NCI-H1436 treated with DMSO at 0.1 percent for 48 hours (cell line): ENCODE measurements around the gene PTCH1.

Experiments used
- DNase-seq: peaks from one replicate; lab custom pipeline; 2025; lab: John Stamatoyannopoulos, UW

The PTCH1 gene

DNA sequence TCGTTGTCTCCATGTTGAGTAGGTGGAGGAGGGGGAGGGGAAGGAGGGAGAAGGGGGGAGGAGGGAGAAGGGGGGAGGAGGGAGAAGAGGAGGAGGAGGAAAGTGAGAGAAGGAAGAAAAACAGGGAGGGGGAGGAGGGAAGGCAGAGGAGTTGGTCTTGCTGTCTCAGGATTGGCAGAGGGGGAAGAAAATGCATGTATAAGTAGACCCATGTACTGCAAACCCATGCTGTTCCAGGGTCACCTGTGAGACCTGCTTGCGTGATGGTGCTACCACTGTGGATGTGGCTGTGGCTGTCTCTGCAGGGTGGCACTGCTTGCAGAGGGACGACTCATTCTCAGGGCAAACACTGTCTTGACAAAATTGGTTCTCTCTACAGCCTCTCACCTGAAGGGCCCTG lies 76.3 kb downstream of the PTCH1 start:
- DNase-seq: no peak

DNA sequence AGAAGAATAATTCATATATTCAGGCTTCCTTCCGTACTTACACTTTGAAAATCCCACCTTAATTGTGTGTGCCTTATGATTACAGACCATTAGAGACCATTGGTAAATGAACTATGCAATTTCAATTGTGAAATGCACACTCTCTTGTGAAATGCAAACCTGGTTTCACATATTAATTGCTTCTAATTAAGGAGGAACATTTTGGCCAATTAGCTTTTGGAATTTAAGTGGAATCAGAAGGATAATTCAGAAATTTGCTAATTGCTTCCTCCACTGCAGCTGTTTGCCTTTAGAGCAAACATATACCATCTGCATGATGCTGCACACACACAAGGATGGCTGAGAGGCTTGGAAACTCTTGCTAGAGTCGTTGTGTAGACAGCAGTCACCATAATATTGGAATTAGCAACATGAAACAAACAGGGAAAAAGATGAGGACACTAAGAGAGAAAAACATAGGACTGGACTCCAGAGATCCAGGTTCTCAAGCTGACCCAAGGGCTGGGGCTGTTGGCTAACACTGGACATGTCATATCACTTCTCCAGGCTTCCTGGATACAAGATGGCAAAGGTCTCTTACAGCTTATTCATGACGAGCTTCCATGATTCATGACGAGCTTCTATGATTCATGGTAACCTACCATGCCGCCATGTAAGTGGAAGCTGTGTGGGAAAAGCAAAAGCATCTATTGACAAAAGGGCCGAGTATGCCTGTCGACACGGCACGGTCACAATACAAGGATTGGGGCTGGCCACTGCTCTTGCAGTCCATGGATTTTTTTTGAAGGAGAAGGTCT lies 78.0 kb downstream of the PTCH1 start:
- no peak for DNase-seq

- DNase-seq: no peak
Measured at GRCh38 chr9:95437559-95437958, 79.2 kb downstream of the PTCH1 start.

GRCh38 chr9:95436416-95436815 lies 80.4 kb downstream of the PTCH1 start:
- DNase-seq: no peak

- DNase-seq: no peak
Measured at GRCh38 chr9:95435074-95435728, 81.6 kb downstream of the PTCH1 start.

DNA sequence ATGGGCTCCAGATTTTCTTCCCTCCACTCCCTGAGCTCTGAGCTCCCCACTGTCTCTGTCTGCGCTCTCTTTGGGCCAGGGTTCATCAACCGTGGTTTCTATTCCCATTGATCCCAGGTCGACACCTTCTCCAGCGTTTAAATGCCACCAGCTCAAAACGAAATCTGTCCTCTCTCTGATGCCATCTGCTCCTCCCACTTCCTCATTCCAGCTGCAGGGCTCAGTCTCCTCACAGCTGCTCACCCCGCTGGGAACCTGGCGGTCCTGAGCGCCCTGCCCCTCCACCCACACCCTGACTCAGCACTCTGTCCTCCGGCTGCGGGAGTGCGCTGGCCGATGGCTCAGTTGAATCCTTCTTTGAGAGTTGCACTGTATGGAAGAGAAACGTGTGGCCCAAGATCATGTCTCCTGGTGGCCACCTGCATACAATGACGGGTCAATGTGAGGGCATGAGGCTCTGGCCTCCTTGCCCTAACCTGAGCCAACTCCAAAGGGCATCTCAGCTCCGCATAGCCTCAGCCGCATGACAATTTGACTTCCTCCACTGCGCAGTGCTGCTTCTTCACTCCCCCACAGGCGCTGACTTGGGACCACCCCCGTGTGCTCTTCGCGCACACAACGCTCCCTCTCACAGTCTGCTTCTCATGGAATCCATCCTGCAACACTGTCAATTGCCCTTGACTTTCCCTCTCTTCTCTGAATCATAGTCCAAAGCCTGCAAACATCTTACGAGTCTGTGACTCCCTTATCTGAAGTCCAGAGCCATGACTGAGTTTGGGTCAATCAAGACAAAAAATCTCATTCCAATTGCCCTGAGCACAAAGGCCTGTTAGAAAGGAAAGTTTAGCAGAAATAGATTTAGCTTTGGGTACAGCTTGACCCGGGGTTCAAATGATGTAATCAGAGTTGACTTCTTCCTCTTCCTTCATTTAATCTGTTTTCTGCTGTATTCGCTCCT lies 82.4 kb downstream of the PTCH1 start:
- no peak for DNase-seq

GRCh38 chr9:95433096-95433819 lies 83.5 kb downstream of the PTCH1 start:
- DNase-seq: no peak

- DNase-seq: no peak
Measured at GRCh38 chr9:95431286-95431685, 85.5 kb downstream of the PTCH1 start.

GRCh38 chr9:95429948-95430620 lies 86.7 kb downstream of the PTCH1 start:
- no peak for DNase-seq

DNA sequence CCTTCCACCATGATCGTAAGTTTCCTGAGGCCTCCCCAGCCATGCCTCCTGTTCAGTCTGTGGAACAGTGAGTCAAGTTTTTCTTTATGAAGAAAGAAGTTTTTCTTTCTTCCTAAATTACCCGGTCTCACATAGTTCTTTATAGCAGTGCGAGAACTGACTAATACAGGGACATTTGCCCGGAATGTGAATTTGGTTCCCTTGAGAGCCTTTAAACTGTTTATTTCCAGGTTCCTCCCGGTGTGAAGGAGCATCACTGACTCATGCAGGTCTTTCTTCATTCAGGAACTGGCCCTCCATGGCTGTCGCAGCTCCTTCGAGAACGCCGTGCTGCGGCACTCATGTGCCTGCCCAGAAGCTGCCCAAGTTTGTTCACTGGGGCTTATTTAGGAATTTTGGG lies 87.7 kb downstream of the PTCH1 start:
- DNase-seq: no peak

DNA sequence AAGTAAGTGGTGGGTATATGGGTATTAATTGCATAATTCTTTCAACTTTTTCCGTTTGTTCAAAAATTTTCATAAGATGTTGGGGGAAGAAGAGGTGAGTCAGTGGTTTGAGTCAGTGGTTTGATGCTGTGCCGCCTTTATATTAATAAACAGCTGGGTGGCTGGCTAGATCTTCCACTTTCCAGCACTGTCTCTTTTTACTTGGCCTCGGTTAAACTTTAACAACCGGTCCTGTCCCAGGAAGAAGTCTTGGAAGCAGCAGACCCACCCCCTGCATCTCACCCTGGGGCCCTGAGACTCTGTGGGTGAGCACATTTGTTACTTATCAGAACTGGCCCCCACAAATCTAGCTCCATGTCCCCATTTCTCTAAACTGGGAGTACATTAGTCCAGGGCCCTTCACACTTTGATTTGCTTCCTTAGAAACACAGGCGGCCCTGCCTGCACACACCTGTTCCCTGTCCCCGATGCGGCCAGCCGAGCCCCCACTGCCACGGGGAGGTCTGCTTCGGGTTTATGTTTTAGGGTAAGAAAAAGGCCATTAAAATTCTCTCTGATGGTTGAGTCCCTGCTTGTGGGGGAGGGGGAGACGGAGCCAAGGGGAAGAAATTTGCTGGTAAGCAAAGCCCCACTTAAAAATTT lies 90.7 kb downstream of the PTCH1 start:
- no peak for DNase-seq

GRCh38 chr9:95422650-95423049 lies 94.1 kb downstream of the PTCH1 start:
- DNase-seq: no peak

- no peak for DNase-seq
Measured at GRCh38 chr9:95420518-95420917, 96.3 kb downstream of the PTCH1 start.

GRCh38 chr9:95419444-95419843 lies 97.3 kb downstream of the PTCH1 start:
- no peak for DNase-seq

GRCh38 chr9:95415158-95415557 lies 101.6 kb downstream of the PTCH1 start:
- no peak for DNase-seq

DNA sequence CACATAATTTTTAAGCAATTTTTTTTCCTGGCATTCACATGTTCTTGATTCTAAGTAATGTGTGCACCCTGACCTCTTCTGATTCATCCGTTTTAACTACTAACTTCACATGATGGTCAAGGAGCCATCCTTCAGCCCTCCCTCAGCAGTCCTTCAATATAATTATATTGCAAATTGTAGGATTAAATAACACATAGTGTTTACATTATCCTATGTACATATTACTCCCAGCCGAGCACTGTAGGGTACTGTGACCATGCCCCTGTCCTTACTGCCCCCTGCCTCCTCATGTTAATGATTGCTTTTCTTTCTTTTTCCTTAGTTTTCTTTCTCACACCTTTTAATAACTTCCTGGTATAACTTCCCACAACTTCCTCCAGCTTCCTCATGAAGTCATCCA lies 103.0 kb downstream of the PTCH1 start:
- no peak for DNase-seq

DNA sequence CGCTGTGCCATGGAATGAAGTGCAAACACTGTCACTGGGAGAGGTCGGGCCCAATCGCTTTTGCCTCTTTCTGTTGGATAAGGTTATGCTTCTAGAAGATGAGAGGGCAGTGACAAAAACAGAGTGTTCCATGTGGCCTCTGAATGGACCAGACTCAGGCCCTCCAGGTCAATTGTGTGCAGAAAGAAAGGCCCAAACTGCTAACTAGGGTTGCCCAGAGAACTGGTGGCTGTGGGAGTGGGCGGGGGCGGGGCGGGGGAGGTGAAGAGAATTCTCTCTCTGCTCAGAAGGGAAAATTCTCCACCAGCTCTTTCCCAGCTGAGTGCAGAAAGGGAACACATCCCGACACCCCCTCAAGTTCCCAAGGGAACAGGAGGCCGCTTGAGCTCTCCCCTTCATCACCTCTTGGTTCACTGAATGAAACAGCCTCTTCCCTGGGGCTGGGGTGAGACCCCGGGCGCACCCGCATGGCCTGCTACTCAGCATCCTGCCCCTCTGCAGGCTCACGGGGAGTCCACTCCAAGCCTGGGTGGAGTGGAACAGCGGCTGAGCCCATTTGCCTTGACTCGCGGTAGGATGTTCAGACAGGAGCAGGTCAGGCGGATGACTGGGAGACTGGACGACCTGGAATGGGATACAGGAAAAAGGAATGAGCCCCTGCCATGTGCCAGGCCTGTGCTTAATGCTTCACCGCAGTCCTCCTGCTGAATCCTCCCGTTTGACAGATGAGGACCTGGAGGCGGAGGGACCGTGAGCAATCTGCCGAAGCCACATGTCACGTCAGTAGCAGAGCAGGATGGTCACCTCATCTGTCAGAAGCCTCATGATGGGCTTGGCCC lies 105.5 kb downstream of the PTCH1 start:
- no peak for DNase-seq

- no peak for DNase-seq
Measured at GRCh38 chr9:95409650-95410426, 106.9 kb downstream of the PTCH1 start.

DNA sequence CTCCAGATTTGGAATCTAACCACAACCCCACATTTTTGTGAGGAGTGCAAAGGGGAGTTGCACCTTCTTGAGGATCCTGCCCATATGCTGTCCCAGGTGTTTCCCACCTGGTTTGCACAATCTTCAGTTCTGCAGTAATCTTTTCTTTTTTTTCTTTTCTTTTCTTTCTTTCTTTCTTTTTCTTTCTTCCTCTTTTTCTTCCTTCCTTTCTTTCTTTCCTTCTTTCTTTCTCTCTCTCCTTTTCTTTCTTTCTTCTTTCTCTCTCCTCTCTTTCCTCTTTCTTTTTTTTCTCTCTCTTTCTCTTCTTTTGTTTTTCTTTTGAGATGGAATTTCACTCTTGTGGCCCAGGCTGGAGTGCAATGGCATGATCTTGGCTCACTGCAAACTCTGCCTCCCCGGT lies 109.2 kb downstream of the PTCH1 start:
- no peak for DNase-seq
